HepG2 (cell line): ENCODE results near the gene SORL1-AS1.

Experiments
- ATAC-seq: fragments of 200-7000 bp; cut with Tn5 transposase; 3 replicates; pipeline ENCODE4 v1.9.1; 2020; ENCODE audit warnings: mild to moderate bottlenecking, moderate library complexity
- BruUV-seq: library from RNA; stranded (reverse); fragments of 400-500 nt; replicated peaks from 2 replicates; lab custom pipeline; 2021; lab: Mats Ljungman, UMichigan
- CTCF ChIA-PET: fragments of 300-600 bp; formaldehyde crosslinking; extraction: SDS; loops from one replicate; lab custom pipeline; 2021; ENCODE audit warnings: low total read pairs, inconsistent platforms, low intra/inter-chr PET ratio; lab: Yijun Ruan, JAX
- POLR2A ChIA-PET: fragments of 350-600 bp; sonication (Branson Sonifier 250); formaldehyde crosslinking; loops from one replicate; lab custom pipeline; 2020; ENCODE audit warnings: antibody characterized with exemption, inconsistent platforms; lab: Yijun Ruan, JAX
- DNase-seq: peaks from one replicate; pipeline ENCODE4 v3.0.0-alpha.2; 2015; ENCODE audit warnings: low spot score
- FAIRE-seq: peaks from 3 replicates; lab custom pipeline; 2011; peaks lifted over from hg19 to GRCh38; lab: Jason Lieb, UNC
- H2AFZ ChIP-seq: one replicate; pipeline ENCODE4 v1.6.1; 2011; ENCODE audit warnings: low read length, inconsistent platforms
- H3K27ac ChIP-seq: fragments of 300-600 bp; 3 replicates; pipeline ENCODE4 v1.8.0; 2011; ENCODE audit warnings: mixed run types, mild to moderate bottlenecking, mixed read lengths, low read length, inconsistent platforms; ENCODE audit not compliant: insufficient read depth; ENCODE audit errors: extremely low read length
- H3K27me3 ChIP-seq, 2 experiments: fragments of 200-600 bp in 1 of 2; 2 replicates in 1 of 2; 3 replicates in 1 of 2; pipeline versions ENCODE4 v1.6.0 to v1.8.0; 2011; ENCODE audit warnings: low read length in 2 of 2, mild to moderate bottlenecking in 2 of 2, moderate library complexity in 2 of 2, inconsistent platforms in 1 of 2; ENCODE audit not compliant: insufficient read depth in 2 of 2, control insufficient read depth in 1 of 2
- H3K36me3 ChIP-seq, 2 experiments: fragments of 200-600 bp in 1 of 2; replicated peaks in 1 of 2; 2 replicates in 1 of 2; 3 replicates in 1 of 2; pipeline versions ENCODE4 v1.5.1 to v1.8.0; 2011; ENCODE audit warnings: low read length in 2 of 2, inconsistent platforms in 1 of 2; ENCODE audit not compliant: insufficient read depth in 2 of 2, control insufficient read depth in 1 of 2
- H3K4me1 ChIP-seq: 2 replicates; pipeline ENCODE4 v1.5.1; 2012; ENCODE audit warnings: low read length, inconsistent platforms; ENCODE audit not compliant: insufficient read depth
- H3K4me2 ChIP-seq: 2 replicates; pipeline ENCODE4 v1.6.0; 2011; ENCODE audit warnings: low read depth, low read length, inconsistent platforms
- H3K4me3 ChIP-seq, 3 experiments: fragments of 200-600 bp in 1 of 3; sonication (generic), shearing (Covaris generic) in 1 of 3; replicated peaks in 1 of 3; 2 replicates each; pipeline ENCODE4 v1.5.1; 2011 to 2016; ENCODE audit warnings: low read length in 3 of 3, inconsistent platforms in 2 of 3, low read depth in 2 of 3, mild to moderate bottlenecking in 2 of 3, control low read depth in 1 of 3, mixed read lengths in 1 of 3; ENCODE audit not compliant: insufficient read depth in 1 of 3
- H3K79me2 ChIP-seq: one replicate; pipeline ENCODE4 v1.6.1; 2011; ENCODE audit warnings: low read length, inconsistent platforms; ENCODE audit not compliant: insufficient read depth
- H3K9ac ChIP-seq: 2 replicates; pipeline ENCODE4 v1.6.0; 2011; ENCODE audit warnings: mild to moderate bottlenecking, low read depth, low read length, inconsistent platforms; ENCODE audit not compliant: insufficient read depth
- H3K9me3 ChIP-seq: 2 replicates; pipeline ENCODE4 v1.5.1; 2012; ENCODE audit warnings: mild to moderate bottlenecking, low read length
- H4K20me1 ChIP-seq: 2 replicates; pipeline ENCODE4 v1.6.0; 2011; ENCODE audit warnings: inconsistent platforms, mild to moderate bottlenecking, low read length, moderate library complexity; ENCODE audit not compliant: insufficient read depth
- ARNT ChIP-seq: fragments of 450-650 bp; IDR thresholded peaks from 2 replicates; pipeline ENCODE4 v1.6.1; 2017
- MED13 ChIP-seq: sonication (generic); formaldehyde crosslinking; IDR thresholded peaks from 2 replicates; pipeline ENCODE4 v1.5.0; 2020; ENCODE audit warnings: missing genetic modification reagents
- MYC ChIP-seq: sonication (generic); formaldehyde crosslinking; IDR thresholded peaks from 2 replicates; pipeline ENCODE4 v1.9.0; 2021; ENCODE audit warnings: missing genetic modification reagents, borderline replicate concordance
- POLR2A ChIP-seq, 2 experiments: IDR thresholded peaks; 2 replicates each; pipeline ENCODE4 v1.6.1; 2011; ENCODE audit warnings: low read depth in 2 of 2, low read length in 2 of 2, mild to moderate bottlenecking in 1 of 2, moderate library complexity in 1 of 2; ENCODE audit not compliant: insufficient read depth in 1 of 2
- U2AF1 ChIP-seq: fragments of 200-400 bp; formaldehyde crosslinking; optimal IDR thresholded peaks from 2 replicates; pipeline ENCODE3; 2017; ENCODE audit warnings: mild to moderate bottlenecking, low read depth, low read length
- ZNF460 ChIP-seq: sonication (generic); formaldehyde crosslinking; IDR thresholded peaks from 2 replicates; pipeline ENCODE4 v1.5.1; 2020; ENCODE audit warnings: missing genetic modification reagents, mild to moderate bottlenecking, borderline replicate concordance
- WGBS: methylation state at CpG from one replicate; pipeline ENCODE4 v1.1.6; 2017; ENCODE audit warnings: low lambda C conversion rate; 5-methylcytosine and 5-hydroxymethylcytosine counted together
- in situ Hi-C: cut with HindIII; loops from 2 replicates; pipeline ENCODE4 v1.10.0; 2017; ENCODE audit warnings: low pct_unique_long_range_greater_than_20kb; ENCODE audit not compliant: extremely low pct_ligation_motif_present
- intact Hi-C: fragments of 100-400 bp; cut with micrococcal nuclease; formaldehyde crosslinking; loops from one replicate; pipeline ENCODE4 v1.10.0; 2022; ENCODE audit not compliant: unreplicated experiment
- TF ChIP-seq, protein P1 (sequence below): sonication (generic); formaldehyde crosslinking; IDR thresholded peaks from 2 replicates; pipeline ENCODE4 v1.4.0; 2020; ENCODE audit warnings: missing genetic modification reagents, borderline replicate concordance
- TF ChIP-seq, protein P2 (sequence below): IDR thresholded peaks from 2 replicates; pipeline ENCODE4 v1.4.0; 2020; ENCODE audit warnings: mild to moderate bottlenecking, missing genetic modification reagents
- TF ChIP-seq, protein P3 (sequence below), 2 experiments: sonication (generic) in 1 of 2; formaldehyde crosslinking in 1 of 2; IDR thresholded peaks; 2 replicates each; pipeline versions ENCODE4 v1.4.0 to v1.6.1; 2018 to 2020; ENCODE audit warnings: missing genetic modification reagents in 2 of 2, borderline replicate concordance in 1 of 2, low read depth in 1 of 2, mild to moderate bottlenecking in 1 of 2, missing biosample characterization in 1 of 2
- TF ChIP-seq, protein P4 (sequence below): sonication (generic); formaldehyde crosslinking; IDR thresholded peaks from 2 replicates; pipeline ENCODE4 v1.4.0; 2020; ENCODE audit warnings: missing genetic modification reagents, mild to moderate bottlenecking, borderline replicate concordance

SORL1-AS1 gene

DNA sequence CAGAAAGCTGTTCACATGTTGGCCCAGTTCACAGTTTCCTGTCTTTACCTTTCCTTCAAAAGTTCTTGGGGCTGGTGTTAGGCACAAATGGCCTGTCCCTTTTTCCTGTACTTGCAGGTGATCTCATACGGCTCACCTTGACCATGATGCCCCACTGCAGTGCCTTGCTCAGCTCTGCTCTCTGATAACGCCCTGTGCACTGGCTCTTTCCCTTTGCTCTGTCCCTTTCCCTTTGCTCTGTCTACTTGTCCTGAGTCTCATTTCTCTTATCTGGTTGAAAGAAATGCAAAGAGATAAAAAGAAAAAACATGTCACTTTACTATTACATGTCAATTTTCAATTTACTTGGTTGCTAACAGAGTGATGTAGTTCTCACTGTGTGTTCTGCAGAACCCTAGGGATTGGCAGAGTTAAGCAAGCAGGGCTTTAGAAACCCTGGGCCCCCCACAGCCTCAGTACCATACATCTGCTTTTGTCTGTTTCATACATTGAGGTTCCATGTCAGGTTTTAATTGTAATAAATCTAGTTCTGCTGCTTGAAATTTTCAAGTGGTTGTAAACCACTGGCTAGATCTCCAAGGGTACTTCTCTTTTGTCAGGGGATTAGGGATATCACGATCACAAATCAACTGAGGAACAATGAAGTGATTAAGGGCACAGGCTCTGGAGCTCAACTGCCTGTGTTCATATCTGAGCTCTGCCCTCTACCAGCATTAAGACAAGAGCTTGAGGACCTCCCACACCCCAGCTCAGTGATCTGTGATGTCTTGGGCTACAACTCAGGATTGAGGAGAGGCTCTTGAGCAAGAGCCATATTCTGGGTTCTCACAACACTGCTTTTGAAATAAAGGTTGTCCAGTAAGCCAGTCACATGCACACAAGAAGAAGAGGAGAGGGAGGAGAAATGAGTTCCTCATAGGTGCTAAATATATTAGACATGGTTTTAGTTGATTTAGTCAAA lies 16.9 kb downstream of the SORL1-AS1 start:
- ATAC-seq: no peak

More for the DNA sequence above, 16.9 kb downstream of the SORL1-AS1 start:
- in situ Hi-C loops: no loop called here
- no TSS peak for BruUV-seq
- no peaks in the 10 kb centered on the region for H3K79me2 ChIP-seq
- intact Hi-C loops: no loop called here
- DNase-seq (no peak), FAIRE-seq (no peak)
- TF ChIP-seq POLR2A (IDR thresholded peaks at IDR 0.05; ENCODE audit: insufficient read depth in 1 of 2, low read depth in 2 of 2, low read length in 2 of 2): no peak
- TF ChIP-seq U2AF1: no peak
- TF ChIP-seq, protein P1, sequence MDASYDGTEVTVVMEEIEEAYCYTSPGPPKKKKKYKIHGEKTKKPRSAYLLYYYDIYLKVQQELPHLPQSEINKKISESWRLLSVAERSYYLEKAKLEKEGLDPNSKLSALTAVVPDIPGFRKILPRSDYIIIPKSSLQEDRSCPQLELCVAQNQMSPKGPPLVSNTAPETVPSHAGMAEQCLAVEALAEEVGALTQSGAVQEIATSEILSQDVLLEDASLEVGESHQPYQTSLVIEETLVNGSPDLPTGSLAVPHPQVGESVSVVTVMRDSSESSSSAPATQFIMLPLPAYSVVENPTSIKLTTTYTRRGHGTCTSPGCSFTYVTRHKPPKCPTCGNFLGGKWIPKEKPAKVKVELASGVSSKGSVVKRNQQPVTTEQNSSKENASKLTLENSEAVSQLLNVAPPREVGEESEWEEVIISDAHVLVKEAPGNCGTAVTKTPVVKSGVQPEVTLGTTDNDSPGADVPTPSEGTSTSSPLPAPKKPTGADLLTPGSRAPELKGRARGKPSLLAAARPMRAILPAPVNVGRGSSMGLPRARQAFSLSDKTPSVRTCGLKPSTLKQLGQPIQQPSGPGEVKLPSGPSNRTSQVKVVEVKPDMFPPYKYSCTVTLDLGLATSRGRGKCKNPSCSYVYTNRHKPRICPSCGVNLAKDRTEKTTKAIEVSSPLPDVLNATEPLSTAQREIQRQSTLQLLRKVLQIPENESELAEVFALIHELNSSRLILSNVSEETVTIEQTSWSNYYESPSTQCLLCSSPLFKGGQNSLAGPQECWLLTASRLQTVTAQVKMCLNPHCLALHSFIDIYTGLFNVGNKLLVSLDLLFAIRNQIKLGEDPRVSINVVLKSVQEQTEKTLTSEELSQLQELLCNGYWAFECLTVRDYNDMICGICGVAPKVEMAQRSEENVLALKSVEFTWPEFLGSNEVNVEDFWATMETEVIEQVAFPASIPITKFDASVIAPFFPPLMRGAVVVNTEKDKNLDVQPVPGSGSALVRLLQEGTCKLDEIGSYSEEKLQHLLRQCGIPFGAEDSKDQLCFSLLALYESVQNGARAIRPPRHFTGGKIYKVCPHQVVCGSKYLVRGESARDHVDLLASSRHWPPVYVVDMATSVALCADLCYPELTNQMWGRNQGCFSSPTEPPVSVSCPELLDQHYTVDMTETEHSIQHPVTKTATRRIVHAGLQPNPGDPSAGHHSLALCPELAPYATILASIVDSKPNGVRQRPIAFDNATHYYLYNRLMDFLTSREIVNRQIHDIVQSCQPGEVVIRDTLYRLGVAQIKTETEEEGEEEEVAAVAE: no peak
- TF ChIP-seq MED13 (CRISPR knock-in tag): no peak
- no peak for TF ChIP-seq MYC (CRISPR knock-in tag)
- TF ChIP-seq, protein P2, sequence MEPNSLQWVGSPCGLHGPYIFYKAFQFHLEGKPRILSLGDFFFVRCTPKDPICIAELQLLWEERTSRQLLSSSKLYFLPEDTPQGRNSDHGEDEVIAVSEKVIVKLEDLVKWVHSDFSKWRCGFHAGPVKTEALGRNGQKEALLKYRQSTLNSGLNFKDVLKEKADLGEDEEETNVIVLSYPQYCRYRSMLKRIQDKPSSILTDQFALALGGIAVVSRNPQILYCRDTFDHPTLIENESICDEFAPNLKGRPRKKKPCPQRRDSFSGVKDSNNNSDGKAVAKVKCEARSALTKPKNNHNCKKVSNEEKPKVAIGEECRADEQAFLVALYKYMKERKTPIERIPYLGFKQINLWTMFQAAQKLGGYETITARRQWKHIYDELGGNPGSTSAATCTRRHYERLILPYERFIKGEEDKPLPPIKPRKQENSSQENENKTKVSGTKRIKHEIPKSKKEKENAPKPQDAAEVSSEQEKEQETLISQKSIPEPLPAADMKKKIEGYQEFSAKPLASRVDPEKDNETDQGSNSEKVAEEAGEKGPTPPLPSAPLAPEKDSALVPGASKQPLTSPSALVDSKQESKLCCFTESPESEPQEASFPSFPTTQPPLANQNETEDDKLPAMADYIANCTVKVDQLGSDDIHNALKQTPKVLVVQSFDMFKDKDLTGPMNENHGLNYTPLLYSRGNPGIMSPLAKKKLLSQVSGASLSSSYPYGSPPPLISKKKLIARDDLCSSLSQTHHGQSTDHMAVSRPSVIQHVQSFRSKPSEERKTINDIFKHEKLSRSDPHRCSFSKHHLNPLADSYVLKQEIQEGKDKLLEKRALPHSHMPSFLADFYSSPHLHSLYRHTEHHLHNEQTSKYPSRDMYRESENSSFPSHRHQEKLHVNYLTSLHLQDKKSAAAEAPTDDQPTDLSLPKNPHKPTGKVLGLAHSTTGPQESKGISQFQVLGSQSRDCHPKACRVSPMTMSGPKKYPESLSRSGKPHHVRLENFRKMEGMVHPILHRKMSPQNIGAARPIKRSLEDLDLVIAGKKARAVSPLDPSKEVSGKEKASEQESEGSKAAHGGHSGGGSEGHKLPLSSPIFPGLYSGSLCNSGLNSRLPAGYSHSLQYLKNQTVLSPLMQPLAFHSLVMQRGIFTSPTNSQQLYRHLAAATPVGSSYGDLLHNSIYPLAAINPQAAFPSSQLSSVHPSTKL (CRISPR knock-in tag): no peak
- TF ChIP-seq, protein P3, sequence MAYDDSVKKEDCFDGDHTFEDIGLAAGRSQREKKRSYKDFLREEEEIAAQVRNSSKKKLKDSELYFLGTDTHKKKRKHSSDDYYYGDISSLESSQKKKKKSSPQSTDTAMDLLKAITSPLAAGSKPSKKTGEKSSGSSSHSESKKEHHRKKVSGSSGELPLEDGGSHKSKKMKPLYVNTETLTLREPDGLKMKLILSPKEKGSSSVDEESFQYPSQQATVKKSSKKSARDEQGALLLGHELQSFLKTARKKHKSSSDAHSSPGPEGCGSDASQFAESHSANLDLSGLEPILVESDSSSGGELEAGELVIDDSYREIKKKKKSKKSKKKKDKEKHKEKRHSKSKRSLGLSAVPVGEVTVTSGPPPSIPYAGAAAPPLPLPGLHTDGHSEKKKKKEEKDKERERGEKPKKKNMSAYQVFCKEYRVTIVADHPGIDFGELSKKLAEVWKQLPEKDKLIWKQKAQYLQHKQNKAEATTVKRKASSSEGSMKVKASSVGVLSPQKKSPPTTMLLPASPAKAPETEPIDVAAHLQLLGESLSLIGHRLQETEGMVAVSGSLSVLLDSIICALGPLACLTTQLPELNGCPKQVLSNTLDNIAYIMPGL (CRISPR knock-in tag; IDR thresholded peaks at IDR 0.05; ENCODE audit: borderline replicate concordance in 1 of 2, low read depth in 1 of 2): no peak
- TF ChIP-seq ZNF460 (CRISPR knock-in tag): no peak
- no peak for TF ChIP-seq ARNT
- TF ChIP-seq, protein P4, sequence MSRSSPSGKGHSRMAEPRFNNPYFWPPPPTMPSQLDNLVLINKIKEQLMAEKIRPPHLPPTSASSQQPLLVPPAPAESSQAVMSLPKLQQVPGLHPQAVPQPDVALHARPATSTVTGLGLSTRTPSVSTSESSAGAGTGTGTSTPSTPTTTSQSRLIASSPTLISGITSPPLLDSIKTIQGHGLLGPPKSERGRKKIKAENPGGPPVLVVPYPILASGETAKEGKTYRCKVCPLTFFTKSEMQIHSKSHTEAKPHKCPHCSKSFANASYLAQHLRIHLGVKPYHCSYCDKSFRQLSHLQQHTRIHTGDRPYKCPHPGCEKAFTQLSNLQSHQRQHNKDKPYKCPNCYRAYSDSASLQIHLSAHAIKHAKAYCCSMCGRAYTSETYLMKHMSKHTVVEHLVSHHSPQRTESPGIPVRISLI (CRISPR knock-in tag): no peak
- no peaks in the 10 kb centered on the region; a peak in 1 of 5 replicates for H3K27me3 ChIP-seq
- H4K20me1 ChIP-seq: no peaks in the 10 kb centered on the region
- H3K36me3 ChIP-seq: no peaks in the 10 kb centered on the region
- no peak overlapping the region for H3K4me3 ChIP-seq
- WGBS: 33% methylated on average over 3 of the region's 3 CpGs
- no peak overlapping the region for H2AFZ ChIP-seq
- H3K9ac ChIP-seq: no peak overlapping the region
- ChIA-PET CTCF (no interaction called here), POLR2A (no interaction called here)
- H3K4me1 ChIP-seq: no peaks in the 10 kb centered on the region
- no peak overlapping the region for H3K4me2 ChIP-seq
- H3K27ac ChIP-seq: no peak overlapping the region
- H3K9me3 ChIP-seq: no peaks in the 10 kb centered on the region
